CD4-positive, alpha-beta T cell treated with Interleukin-6 at 100 ng/mL for 8 hours (primary cell): ENCODE measurements around the gene DBNL.
A peak's percentile ranks its signal among the peaks of the same experiment; 100 is the strongest.

Experiments
- DNase-seq: peaks from one replicate; pipeline ENCODE4 v3.0.0-alpha.2; 2020; ENCODE audit warnings: mixed read lengths, low spot score

DBNL gene

DNA sequence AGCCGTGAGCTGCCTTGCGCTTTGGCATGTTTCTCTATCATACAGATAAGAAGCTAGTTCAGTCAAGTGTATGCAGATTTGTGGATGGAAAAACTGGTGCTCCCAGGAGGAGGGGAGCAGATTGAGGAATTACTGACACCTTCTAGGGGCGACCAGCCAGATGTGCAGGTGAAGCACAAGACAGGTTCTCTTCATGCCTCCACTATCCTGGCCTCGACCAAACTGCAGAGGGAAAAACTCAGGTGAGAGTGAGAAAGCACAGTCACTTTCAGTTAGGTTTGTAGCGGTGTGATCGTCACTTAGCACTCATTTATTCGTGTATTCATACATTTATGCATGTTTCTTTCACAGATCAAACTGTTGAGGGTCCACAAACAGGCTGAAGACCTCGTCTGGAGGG lies 600 bp upstream of the DBNL start:
- no peak for DNase-seq

DNA sequence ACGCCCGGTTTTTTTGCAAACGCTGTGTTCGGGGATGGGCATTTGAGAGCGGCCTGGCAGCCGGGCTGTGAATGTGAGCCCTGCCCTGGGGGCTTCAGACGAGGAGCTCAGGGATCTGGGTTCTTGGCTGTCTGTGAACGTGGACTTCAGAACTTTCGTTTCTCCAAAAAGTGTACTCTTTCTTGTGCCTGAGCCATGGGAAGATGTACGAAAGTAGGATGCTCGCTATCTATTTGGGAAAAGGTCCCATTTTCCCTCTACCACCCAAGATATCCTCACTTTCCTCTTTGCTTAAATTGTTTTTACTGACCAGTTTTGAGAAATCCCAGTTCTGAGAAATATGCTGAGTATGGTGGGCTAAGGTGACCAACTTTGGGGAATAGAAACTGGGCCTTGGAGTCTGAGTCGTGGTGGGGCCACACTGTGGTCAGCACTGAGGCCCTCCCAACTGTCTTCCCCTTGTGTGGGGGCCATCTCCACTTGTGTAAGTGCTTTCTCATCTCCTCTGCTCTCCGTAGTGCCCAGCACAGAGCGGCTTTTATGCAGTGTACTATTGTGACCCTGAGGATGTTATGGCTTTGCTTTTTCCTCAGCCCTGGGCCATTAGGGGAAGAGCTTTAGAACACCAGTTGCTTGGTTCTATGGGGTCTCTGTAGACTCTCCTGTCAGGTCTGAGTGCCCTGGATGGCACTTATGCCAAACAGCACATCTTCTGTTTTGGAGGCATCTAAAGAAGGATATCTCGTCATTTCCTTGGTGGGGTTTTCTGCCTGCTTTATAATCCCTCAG lies 918 bp downstream of the DBNL start:
- no peak for DNase-seq

GRCh38 chr7:44046321-44047061 lies 2.0 kb downstream of the DBNL start:
- peak; percentile 34 for DNase-seq

DNA sequence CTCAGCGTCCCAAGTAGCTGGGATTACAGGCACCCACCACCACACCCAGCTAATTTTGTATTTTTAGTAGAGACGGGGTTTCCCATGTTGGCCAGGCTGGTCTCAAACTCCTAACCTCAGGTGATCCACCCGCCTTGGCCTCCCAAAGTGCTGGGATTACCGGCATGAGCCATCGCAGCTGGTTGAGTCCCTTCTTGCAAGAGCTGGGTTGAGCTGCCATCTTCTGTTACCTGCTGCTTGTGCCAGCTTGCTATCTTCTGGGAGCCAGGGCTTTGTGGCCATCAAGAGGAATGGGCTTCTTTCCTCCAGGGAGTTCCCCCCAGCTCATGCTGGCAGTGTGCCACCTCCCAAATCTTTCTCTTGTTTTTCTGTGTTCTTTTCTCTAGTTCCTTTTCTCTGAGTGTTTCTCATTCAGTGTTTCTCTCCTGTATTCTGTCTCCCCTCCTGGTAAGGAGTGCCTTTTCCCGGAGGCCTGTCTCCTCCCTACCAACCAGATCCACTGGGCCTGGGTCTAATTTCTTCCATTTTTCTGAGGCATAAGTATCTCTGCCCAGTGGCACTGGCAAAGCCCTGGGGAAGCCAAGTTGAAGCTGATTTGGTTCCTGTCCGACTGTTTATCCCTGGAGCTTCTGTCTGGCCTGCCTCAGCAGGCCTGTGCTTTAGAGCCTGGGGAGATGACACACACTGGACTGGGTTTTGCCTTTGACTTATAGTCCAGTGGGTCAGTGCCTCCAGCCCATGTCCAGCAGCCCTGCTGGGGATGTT lies 3.7 kb downstream of the DBNL start:
- DNase-seq: no peak

DNA sequence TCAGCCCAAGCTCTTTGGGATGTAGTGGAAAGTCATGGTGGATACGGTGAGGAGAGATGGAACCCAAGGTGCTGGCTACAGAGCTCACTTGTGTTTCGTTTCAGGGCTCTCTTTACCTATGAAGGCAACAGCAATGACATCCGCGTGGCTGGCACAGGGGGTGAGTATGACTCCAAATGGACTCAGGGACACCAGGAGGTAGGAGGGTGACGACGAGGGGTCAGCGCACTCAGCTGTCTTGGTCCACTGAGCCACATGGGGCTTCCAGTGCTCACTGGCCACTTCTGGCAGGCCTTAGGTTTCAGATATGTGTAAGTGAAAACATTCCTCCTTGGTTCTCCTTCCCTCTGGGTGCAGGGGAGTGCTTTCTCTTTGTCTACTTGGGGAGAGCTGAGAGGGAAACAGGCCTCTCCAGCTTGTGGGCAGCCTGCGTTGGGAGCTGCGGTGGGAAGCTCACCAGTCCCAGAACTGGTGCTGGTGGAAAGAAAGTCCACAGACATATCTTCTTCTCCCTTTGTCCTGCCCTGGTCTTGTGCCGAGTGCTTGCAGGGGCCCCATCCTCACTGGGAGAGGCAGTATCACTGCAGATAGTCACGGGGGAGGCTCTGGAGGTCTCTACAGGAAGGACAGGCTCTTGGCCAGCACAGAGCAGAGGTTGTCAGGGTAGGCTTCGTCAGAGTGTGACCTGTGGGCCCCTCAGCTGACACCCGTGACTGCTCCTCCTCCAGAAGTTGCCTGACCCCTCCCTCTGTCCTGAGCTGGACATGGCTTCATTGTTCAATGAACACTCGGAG lies 5.8 kb downstream of the DBNL start:
- DNase-seq: no peak

GRCh38 chr7:44050915-44051560 lies 6.5 kb downstream of the DBNL start:
- no peak for DNase-seq

GRCh38 chr7:44051611-44052220 lies 7.2 kb downstream of the DBNL start:
- no peak for DNase-seq

GRCh38 chr7:44052771-44053365 lies 8.4 kb downstream of the DBNL start:
- DNase-seq: no peak

DNA sequence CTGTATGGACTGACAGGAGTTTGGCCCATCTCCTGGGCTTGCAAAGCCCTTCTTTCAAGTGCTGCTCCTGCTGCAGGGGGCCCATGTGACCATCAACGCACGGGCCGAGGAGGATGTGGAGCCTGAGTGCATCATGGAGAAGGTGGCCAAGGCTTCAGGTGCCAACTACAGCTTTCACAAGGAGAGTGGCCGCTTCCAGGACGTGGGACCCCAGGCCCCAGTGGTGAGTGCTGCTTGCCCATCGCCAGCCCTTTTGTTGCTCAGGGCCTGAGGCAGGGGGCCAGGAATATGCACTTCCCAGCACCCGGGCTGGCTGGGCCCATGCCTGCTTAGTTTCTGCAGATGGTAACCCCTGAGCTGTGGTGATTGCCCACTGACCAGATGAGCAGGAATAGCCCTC lies 12.2 kb downstream of the DBNL start:
- no peak for DNase-seq

DNA sequence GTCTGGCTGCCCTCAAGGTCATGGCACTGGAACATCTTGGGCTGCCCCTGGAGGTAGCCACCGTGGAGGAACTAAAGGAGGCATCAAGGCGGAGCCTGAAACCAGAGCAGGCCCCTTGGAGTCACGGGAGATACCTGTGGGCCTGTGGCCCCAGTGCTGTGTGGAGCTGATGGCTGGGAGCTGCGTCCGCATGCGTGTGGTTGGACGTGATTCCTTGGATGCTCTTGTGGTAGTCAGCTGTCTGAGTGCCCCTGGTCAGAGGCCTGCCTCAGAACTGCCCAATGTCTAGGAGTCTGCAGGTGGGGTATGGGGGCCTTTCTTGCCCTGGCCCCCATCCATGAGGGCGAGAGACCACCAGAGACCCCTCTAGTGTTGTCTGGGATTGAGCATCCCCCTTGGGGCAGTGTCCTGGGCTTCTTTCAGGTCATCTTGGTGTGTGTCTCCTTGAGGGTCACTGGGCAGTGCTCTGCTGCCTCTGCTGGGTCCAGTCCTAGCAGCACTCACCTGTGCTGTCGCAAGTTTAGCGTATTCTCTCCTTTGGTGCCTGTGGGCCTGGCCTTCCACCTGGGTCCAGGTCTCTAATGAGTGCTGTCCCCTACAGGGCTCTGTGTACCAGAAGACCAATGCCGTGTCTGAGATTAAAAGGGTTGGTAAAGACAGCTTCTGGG lies 12.8 kb downstream of the DBNL start:
- no peak for DNase-seq

DNA sequence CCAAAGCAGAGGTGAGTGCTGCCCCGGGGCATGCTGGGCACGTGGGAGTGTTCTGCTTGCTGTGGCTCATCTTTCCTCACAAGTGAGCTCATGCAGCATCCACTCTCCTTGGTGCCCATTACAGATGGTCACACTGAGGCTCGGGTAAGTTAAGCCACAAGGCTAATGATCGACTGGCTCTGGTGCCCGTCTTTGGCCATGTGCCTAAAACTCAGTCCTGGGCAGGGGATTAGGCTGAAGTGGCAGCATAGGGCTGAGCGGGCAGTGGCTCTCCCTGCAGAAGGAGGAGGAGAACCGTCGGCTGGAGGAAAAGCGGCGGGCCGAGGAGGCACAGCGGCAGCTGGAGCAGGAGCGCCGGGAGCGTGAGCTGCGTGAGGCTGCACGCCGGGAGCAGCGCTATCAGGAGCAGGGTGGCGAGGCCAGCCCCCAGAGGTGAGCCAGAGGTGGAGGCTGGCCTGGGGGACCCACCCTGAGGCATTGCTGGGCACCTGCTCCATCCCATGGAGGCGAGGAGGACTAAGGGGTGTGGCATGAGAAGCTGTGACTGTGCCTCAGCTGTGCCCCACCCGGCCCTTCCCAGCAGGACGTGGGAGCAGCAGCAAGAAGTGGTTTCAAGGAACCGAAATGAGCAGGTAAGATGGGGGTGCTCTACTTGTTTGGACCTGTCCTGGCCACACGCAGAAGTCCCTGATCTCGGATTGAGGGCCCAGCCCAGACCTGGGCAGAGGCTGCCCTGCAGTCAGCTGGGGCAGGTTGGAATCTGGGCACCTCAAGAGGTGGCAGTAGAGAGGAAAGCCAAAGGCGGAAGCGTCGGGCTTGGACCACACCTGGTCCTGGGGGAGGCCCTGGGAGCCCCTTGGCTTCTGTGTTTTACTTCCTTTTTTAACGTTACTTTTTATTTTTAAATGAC lies 13.6 kb downstream of the DBNL start:
- no peak for DNase-seq

DNA sequence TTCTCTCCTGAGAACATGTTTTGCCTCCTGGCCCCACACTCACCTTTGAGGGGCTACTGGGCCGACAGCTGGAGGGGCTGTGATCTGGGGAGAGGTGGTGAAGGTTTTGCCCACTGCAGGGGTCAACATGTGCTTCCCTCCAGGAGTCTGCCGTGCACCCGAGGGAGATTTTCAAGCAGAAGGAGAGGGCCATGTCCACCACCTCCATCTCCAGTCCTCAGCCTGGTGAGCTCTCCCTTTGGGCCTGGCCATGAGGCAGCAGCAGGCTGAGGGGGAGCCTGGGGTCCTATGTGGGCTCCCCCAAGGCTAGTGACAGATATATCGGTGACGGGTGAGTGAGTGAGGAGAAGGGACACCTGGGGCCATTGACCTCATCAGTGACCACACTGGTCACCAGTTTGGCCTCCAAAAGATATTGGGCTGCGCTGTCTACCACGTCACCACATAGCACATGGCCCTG lies 14.3 kb downstream of the DBNL start:
- no peak for DNase-seq

DNA sequence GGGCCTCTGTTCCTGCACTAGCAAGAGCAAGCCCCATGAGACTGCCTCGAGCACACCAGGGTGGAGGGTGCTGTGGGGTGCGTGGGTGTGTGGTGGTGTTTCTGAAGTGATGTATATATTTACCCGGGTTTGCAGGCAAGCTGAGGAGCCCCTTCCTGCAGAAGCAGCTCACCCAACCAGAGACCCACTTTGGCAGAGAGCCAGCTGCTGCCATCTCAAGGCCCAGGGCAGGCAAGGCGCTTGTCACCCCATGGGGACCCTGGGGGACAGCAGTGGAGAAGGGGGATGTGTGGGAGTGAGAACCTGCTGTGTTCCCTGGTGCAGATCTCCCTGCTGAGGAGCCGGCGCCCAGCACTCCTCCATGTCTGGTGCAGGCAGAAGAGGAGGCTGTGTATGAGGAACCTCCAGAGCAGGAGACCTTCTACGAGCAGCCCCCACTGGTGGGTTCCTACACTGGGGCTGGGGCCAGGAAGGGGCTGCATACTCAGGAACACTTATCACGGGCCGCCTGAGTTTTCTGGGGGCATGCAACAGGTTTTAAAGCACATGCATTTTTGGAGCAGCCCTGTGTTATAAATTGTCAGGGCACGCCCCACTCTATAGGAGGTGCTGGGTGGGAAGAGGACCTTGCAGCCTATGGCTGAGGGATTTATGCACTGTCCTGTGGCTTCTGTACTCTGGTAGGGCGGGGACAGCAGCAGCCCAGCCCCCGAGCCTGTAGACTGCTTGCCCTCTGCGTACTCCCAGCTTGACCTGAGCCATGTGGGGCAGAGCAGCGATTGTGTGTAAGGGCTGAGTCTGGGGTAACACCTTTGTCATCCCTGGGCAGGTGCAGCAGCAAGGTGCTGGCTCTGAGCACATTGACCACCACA lies 15.0 kb downstream of the DBNL start:
- DNase-seq: no peak

GRCh38 chr7:44060091-44060947 lies 15.8 kb downstream of the DBNL start:
- DNase-seq: no peak

DNA sequence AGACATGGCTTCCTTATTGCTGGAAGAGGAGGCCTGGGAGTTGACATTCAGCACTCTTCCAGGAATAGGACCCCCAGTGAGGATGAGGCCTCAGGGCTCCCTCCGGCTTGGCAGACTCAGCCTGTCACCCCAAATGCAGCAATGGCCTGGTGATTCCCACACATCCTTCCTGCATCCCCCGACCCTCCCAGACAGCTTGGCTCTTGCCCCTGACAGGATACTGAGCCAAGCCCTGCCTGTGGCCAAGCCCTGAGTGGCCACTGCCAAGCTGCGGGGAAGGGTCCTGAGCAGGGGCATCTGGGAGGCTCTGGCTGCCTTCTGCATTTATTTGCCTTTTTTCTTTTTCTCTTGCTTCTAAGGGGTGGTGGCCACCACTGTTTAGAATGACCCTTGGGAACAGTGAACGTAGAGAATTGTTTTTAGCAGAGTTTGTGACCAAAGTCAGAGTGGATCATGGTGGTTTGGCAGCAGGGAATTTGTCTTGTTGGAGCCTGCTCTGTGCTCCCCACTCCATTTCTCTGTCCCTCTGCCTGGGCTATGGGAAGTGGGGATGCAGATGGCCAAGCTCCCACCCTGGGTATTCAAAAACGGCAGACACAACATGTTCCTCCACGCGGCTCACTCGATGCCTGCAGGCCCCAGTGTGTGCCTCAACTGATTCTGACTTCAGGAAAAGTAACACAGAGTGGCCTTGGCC lies 16.6 kb downstream of the DBNL start:
- DNase-seq: no peak

- DNase-seq: no peak
Measured at GRCh38 chr7:44061645-44062179, 17.2 kb downstream of the DBNL start.
